Measurements from ENCODE around the gene STXBP2.

STXBP2 gene

DNA sequence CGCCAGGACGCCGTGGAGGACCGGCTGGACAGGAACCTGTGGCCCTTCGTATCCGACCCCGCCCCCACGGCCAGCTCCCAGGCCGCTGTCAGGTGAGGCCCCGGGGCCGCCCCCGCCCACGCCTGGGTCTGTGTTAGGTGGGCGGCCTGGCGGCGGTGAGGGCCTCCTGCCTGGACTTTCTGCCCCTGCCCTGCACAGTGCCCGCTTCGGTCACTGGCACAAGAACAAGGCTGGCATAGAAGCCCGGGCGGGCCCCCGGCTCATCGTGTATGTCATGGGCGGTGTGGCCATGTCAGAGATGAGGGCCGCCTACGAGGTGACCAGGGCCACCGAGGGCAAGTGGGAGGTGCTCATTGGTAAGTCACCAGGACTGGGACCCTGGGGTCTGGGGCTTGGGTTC is 10.2 kb downstream of the STXBP2 start:
- TF ChIP-seq GATA2 (IDR thresholded peaks at IDR 0.05; ENCODE audit: low read depth, low read length) (no peak), GATA3 (IDR thresholded peaks at IDR 0.05; ENCODE audit: low read depth, low read length) (no peak)

DNA sequence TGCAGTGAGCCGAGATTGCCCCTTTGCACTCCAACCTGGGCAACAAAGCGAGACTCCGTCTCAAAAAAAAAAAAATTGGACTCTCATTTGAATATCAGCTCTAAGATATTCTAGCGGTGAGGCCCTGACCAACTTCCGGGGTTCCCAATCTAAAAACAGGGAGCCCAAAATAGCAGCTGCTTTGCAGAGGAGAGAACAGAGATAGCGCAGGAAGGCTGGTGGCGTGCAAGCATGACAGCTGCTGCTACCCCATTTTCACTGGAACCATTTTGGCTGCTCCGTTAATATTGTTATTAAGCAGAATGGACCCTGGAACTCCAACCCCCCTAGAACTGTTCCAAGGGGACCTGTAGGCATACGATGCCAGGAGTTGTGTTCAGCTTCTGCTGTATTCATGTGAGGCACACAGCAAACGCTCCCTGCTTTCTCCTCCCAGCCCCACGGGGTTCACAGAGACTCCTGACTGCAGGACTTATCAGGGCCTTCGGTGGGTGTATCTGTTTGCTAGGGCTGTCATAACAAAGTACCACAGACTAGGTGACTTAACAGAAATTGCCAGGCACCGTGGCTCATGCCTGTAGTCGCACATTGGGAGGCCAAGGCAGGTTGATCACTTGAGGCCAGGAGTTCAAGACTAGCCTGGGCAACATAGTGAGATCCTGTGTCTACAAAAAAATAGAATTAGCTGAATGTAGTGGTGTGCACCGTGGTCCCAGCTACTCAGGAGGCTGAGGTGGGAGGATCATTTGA is 11.5 kb downstream of the STXBP2 start:
- TF ChIP-seq GATA3 (IDR thresholded peaks at IDR 0.05; ENCODE audit: low read depth, low read length) (no peak), GATA2 (IDR thresholded peaks at IDR 0.05; ENCODE audit: low read depth, low read length) (no peak)

DNA sequence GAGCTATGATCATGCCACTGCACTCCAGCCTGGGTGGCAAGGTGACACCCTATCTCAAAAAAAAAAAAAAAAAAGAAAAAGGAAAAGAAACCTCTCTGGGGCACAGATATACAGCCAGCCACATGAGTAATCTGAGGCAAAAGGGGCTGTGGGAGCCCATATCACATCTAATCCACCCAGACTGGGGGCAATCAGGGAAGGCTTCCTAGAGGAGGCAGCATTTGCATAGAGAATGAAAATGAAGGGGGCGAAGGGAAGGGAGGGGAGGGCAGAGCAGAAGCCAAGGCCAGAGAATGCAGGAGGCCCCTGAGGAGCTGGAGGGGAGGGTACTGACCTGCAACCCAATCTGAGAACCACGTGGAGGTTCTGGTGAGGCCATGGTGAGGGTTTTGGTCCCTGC is 13.2 kb downstream of the STXBP2 start:
- TF ChIP-seq GATA3 (IDR thresholded peaks at IDR 0.05; ENCODE audit: low read depth, low read length) (no peak), GATA2 (IDR thresholded peaks at IDR 0.05; ENCODE audit: low read depth, low read length) (no peak)

DNA sequence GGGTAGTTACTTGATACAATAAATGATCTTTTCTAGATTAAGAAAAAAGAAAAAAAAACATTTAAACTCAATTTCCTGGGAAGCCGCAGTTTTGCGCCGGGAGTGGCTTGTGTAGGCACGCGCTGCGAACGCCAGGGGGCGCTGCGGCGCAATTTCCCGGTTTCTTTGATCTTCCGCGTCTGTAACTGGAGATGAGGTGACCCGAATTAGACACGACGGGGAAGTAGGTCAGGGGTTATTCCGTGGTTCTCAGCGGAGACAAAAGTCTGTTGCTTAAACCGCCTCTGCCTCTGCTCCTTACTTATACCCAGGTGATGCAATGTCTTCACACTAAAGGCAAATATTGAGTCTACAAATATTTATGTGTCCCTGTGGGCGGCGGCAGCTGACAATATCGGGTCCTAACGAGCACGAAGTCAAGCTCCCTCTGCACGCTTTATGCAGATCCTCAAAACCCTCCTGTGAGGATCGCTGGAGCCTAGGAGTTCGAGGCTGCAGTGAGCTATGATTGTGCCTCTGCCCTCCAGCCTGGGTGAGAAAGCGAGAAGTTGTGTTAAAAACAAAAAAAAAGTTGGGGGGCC is 15.2 kb downstream of the STXBP2 start:
- TF ChIP-seq GATA3 (IDR thresholded peaks at IDR 0.05; ENCODE audit: low read depth, low read length): no peak
- no peak for TF ChIP-seq GATA2 (IDR thresholded peaks at IDR 0.05; ENCODE audit: low read depth, low read length)

DNA sequence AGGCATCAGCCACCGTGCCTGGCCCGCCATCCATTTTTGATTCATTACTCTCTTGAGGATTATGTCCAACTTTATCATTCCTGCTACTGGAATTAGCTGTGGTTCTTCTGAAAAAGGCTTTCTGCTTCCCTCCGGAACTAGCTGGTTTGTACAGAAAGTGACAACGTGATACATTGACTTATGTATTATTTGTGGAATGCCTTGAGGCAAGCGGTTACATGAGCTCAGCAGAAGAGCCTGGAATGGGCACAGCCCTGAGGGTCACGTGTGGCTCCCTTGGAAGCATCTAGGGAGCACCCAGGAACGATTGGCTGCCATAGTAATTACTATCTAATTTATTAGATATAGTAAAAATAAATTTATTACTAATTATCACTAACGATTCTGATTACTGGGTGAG is 17.5 kb downstream of the STXBP2 start:
- TF ChIP-seq GATA3 (IDR thresholded peaks at IDR 0.05; ENCODE audit: low read depth, low read length): no peak
- TF ChIP-seq GATA2 (IDR thresholded peaks at IDR 0.05; ENCODE audit: low read depth, low read length): no peak

- TF ChIP-seq GATA2 (IDR thresholded peaks at IDR 0.05; ENCODE audit: low read depth, low read length): no peak
- TF ChIP-seq GATA3 (IDR thresholded peaks at IDR 0.05; ENCODE audit: low read depth, low read length): no peak
Observed at GRCh38 chr19:7655581-7655980, 18.7 kb downstream of the STXBP2 start.

DNA sequence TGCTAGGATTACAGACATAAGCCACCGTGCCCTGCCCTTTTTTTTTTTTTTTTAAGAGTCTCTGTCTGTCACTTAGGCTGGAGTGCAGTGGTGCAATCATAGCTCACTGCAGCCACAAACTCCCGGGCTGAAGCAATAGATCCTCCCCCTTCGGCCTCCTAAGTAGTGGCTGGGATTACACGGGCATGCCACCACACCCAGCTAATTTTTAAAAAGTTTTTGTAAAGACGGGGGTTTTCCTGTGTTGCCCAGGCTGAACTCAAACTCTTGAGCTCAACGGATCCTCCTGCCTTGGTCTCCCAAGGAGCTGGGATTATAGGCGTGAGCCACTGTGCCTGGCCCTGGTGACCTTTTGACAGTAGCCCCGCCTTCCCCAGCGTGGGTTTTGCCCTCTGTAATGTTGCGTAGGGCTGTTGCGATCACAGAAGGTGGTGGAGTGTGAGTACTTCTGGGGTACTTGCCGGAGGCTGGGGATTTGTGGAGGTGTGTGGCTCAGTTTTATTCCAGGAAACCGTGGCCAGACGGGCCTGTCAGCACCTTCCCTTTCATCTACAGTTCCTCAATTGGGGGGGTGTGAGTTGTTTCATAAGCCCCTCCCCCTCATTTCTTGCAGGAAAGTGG is 20.3 kb downstream of the STXBP2 start:
- TF ChIP-seq GATA3 (IDR thresholded peaks at IDR 0.05; ENCODE audit: low read depth, low read length) (no peak), GATA2 (IDR thresholded peaks at IDR 0.05; ENCODE audit: low read depth, low read length) (no peak)

DNA sequence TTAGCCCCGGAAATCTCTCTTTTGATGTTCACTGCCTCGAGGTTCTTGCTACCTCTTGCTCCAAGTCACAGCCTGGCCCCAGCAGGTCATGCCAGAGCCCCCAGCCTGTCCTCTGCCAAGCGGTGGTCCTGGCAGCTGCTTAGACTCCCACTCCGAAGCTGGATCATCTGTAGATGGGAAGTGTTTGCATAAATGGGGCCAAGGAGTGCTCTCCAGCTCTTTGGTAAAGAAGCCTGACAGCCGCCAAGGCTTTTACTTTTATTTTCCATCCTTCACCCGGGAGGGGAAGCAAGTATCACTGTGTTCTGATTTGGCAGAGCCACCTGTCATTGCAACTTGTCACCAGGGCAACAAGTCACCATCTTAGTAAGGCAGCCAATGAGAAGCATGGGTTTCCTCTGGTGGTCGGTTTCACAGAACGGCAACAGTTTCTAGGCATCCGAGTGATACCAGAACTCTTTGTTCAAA is 21.3 kb downstream of the STXBP2 start:
- no peak for TF ChIP-seq GATA3 (IDR thresholded peaks at IDR 0.05; ENCODE audit: low read depth, low read length)
- TF ChIP-seq GATA2 (IDR thresholded peaks at IDR 0.05; ENCODE audit: low read depth, low read length): no peak

- TF ChIP-seq GATA3 (IDR thresholded peaks at IDR 0.05; ENCODE audit: low read depth, low read length) (no peak), GATA2 (IDR thresholded peaks at IDR 0.05; ENCODE audit: low read depth, low read length) (no peak)
Observed at GRCh38 chr19:7661744-7662538, 25.0 kb downstream of the STXBP2 start.

DNA sequence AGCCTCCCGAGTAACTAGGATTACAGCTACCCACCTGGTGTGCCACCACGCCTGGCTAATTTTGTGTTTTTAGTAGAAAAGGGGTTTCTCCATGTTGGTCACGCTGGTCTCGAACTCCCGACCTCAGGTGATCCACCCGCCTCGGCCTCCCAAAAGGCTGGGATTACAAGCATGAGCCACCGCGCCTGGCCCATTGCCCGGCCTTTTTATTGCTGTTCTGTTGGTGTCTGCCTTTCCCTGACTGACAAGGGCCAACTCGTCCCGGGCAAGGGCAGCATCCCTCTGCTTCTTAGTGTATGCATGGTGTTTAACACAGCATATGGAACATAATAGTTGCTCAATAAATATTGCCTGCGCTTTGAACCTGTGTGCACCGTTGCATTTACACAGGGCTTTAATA is 25.7 kb downstream of the STXBP2 start:
- TF ChIP-seq GATA3 (IDR thresholded peaks at IDR 0.05; ENCODE audit: low read depth, low read length): no peak
- no peak for TF ChIP-seq GATA2 (IDR thresholded peaks at IDR 0.05; ENCODE audit: low read depth, low read length)

DNA sequence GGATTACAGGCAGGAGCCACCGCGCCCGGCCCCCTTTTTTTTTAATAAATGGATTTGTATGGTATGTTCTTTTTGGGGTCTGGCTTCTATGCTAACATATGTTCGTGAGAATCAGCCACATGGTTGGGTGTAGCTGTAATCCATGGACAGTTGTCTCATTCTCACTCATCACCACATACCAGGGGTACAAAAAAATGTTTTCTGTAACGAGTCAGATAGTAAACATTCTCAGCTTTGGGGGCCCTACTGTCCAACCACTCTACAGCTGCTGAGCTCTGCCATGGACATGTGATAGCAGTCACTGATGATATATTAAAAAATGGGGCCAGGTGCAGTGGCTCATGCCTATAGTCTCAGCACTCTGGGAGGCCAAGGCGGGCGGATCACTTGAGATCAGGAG is 26.8 kb downstream of the STXBP2 start:
- TF ChIP-seq GATA3 (IDR thresholded peaks at IDR 0.05; ENCODE audit: low read depth, low read length) (no peak), GATA2 (IDR thresholded peaks at IDR 0.05; ENCODE audit: low read depth, low read length) (no peak)

- no peak for TF ChIP-seq GATA2 (IDR thresholded peaks at IDR 0.05; ENCODE audit: low read depth, low read length)
- TF ChIP-seq GATA3 (IDR thresholded peaks at IDR 0.05; ENCODE audit: low read depth, low read length): no peak
Observed at GRCh38 chr19:7665076-7665475, 28.2 kb downstream of the STXBP2 start.

DNA sequence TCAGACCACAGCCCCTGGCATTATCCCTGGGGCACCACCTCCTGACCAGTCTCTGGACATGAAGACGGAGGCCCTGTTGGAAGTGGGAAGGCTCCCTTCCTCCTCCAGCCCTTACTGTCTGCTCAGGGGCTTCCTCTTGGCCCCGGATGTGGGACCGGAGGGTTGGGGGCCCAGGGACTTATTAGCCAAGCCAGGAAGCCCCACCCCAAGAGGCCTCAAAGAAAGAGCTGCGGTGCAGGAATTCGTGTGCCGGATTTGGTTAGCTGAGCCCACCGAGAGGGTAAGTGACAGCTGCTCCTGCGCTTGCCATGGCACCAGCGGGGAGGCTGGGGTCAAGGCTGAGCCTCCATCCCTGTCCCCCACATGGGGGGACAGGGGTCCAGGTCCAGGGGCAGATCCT is 31.9 kb downstream of the STXBP2 start, which contains the start of gene RETN:
Gene RETN (plus strand): TSS at position 208 of the 400 bp plus-strand sequence. CDS start 278 bp downstream, outside the sequence.
- TF ChIP-seq GATA3 (IDR thresholded peaks at IDR 0.05; ENCODE audit: low read depth, low read length): no peak
- no peak for TF ChIP-seq GATA2 (IDR thresholded peaks at IDR 0.05; ENCODE audit: low read depth, low read length)

GRCh38 chr19:7669641-7670040 is 32.7 kb downstream of the STXBP2 start:
- TF ChIP-seq GATA3 (IDR thresholded peaks at IDR 0.05; ENCODE audit: low read depth, low read length) (no peak), GATA2 (IDR thresholded peaks at IDR 0.05; ENCODE audit: low read depth, low read length) (no peak)

Data from SH-SY5Y (cell line).